Measurements from ENCODE around the gene CT47B1.
"Not testable (repeated sequence)": the region's sequence is repeated elsewhere in the genome, so short reads cannot be mapped to it uniquely, and the experiment has no call there.

CT47B1 gene

GRCh38 chrX:120875766-120876165 is at the start of gene CT47B1:
Gene CT47B1 (minus strand): TSS chrX:120875866. CDS start chrX:120875670, 196 bp downstream.
- DNase-seq, result not testable (repeated sequence)

- DNase-seq, result no peak
These were observed 748 bp downstream of the CT47B1 start for GRCh38 chrX:120874678-120875557.

- DNase-seq, result no peak
These were observed 18.4 kb downstream of the CT47B1 start for GRCh38 chrX:120857240-120857639.

- DNase-seq, result no peak
These were observed 34.8 kb downstream of the CT47B1 start for GRCh38 chrX:120840827-120841226.

- no peak for DNase-seq
These were observed 36.2 kb downstream of the CT47B1 start for GRCh38 chrX:120839491-120839890.

GRCh38 chrX:120827213-120827612 is 48.5 kb downstream of the CT47B1 start:
- DNase-seq, result not testable (repeated sequence)

- DNase-seq, result no peak
These were observed 50.5 kb downstream of the CT47B1 start for GRCh38 chrX:120825146-120825545.

- DNase-seq, result no peak
These were observed 51.6 kb downstream of the CT47B1 start for GRCh38 chrX:120824021-120824420.

GRCh38 chrX:120823556-120823955 is 52.1 kb downstream of the CT47B1 start:
- DNase-seq, result no peak
